ENCODE measurements around the gene PSMB2. TPM values are rescaled to one million over a fixed set of nuclear protein-coding genes. Genes with fewer than 3 reads are reported as not detected.

Gene PSMB2
- total RNA-seq, 1 donor from 2014 or later, result 66.3 TPM

- Mint-ChIP-seq H3K27ac (peak overlapping the region; percentile 71), H3K4me1 (ENCODE audit: unreplicated experiment) (peaks cover 17% of the 10 kb centered on the region), H3K4me3 (peak overlapping the region; percentile 11)
Observed at GRCh38 chr1:35594005-35594760, 47.1 kb downstream of the PSMB2 start.

GRCh38 chr1:35592991-35593769 lies 48.1 kb downstream of the PSMB2 start:
- peaks cover 3% of the 10 kb centered on the region for H3K36me3 Mint-ChIP-seq
- H3K4me1 Mint-ChIP-seq (ENCODE audit: unreplicated experiment), result peaks cover 11% of the 10 kb centered on the region
- H3K4me3 Mint-ChIP-seq, result peak overlapping the region; percentile 11
- no peaks in the 10 kb centered on the region for H3K27me3 Mint-ChIP-seq
- no peaks in the 10 kb centered on the region for H3K9me3 Mint-ChIP-seq
- TF ChIP-seq, protein P1, sequence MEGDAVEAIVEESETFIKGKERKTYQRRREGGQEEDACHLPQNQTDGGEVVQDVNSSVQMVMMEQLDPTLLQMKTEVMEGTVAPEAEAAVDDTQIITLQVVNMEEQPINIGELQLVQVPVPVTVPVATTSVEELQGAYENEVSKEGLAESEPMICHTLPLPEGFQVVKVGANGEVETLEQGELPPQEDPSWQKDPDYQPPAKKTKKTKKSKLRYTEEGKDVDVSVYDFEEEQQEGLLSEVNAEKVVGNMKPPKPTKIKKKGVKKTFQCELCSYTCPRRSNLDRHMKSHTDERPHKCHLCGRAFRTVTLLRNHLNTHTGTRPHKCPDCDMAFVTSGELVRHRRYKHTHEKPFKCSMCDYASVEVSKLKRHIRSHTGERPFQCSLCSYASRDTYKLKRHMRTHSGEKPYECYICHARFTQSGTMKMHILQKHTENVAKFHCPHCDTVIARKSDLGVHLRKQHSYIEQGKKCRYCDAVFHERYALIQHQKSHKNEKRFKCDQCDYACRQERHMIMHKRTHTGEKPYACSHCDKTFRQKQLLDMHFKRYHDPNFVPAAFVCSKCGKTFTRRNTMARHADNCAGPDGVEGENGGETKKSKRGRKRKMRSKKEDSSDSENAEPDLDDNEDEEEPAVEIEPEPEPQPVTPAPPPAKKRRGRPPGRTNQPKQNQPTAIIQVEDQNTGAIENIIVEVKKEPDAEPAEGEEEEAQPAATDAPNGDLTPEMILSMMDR (conservative IDR thresholded peaks at IDR 0.05), result no peak
- H3K27ac Mint-ChIP-seq, result peak overlapping the region; percentile 71
- no peak for DNase-seq (ENCODE audit: extremely low spot score, unreplicated experiment)

More at GRCh38 chr1:35594005-35594760, 47.1 kb downstream of the PSMB2 start:
- Mint-ChIP-seq H3K9me3 (no peaks in the 10 kb centered on the region), H3K27me3 (no peaks in the 10 kb centered on the region), H3K36me3 (peaks cover 6% of the 10 kb centered on the region)
- DNase-seq (ENCODE audit: extremely low spot score, unreplicated experiment), result peak; percentile 62
- TF ChIP-seq, protein P1 (conservative IDR thresholded peaks at IDR 0.05), result no peak

DNA sequence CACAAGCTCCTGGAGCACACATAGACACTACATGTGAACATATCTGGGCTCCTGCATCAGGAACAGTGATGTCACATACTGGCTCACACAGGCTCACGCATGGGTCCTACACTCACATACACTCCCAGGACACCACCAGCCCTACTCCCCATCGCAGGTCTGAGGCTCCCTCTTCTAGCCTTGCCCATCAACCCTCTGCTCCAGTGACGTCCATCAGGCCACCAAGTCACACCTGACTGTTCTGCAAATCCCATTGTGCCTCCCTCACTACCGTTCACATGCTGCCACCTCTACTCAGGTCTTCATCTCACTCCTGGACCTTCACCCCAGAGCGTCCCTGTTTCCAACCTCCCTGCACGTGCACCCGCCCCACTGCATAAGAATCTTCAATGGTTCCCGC lies 50.1 kb downstream of the PSMB2 start:
- peaks cover 3% of the 10 kb centered on the region for H3K27me3 Mint-ChIP-seq
- H3K27ac Mint-ChIP-seq, result no peak overlapping the region
- TF ChIP-seq, protein P1 (conservative IDR thresholded peaks at IDR 0.05), result no peak
- peaks cover 3% of the 10 kb centered on the region for H3K36me3 Mint-ChIP-seq
- H3K4me3 Mint-ChIP-seq, result no peak overlapping the region
- H3K4me1 Mint-ChIP-seq (ENCODE audit: unreplicated experiment), result peaks cover 11% of the 10 kb centered on the region
- DNase-seq (ENCODE audit: extremely low spot score, unreplicated experiment), result no peak
- no peaks in the 10 kb centered on the region for H3K9me3 Mint-ChIP-seq

GRCh38 chr1:35590476-35591040 lies 50.8 kb downstream of the PSMB2 start:
- DNase-seq (ENCODE audit: extremely low spot score, unreplicated experiment), result no peak
- Mint-ChIP-seq H3K4me3 (no peak overlapping the region), H3K36me3 (no peaks in the 10 kb centered on the region), H3K27me3 (peaks cover 3% of the 10 kb centered on the region), H3K27ac (no peak overlapping the region), H3K9me3 (no peaks in the 10 kb centered on the region), H3K4me1 (ENCODE audit: unreplicated experiment) (peaks cover 11% of the 10 kb centered on the region)
- TF ChIP-seq, protein P1 (conservative IDR thresholded peaks at IDR 0.05), result no peak

GRCh38 chr1:35589516-35590427 lies 51.6 kb downstream of the PSMB2 start:
- Mint-ChIP-seq H3K4me1 (ENCODE audit: unreplicated experiment) (peaks cover 11% of the 10 kb centered on the region), H3K36me3 (no peaks in the 10 kb centered on the region), H3K27me3 (peaks cover 3% of the 10 kb centered on the region), H3K27ac (no peak overlapping the region), H3K4me3 (no peak overlapping the region), H3K9me3 (no peaks in the 10 kb centered on the region)
- no peak for DNase-seq (ENCODE audit: extremely low spot score, unreplicated experiment)
- TF ChIP-seq, protein P1 (conservative IDR thresholded peaks at IDR 0.05), result no peak

All from type B pancreatic cell (in vitro differentiated cells).